Endometrial microvascular endothelial cells (primary cell): Measurements from ENCODE around the gene DLL1. TPM values are rescaled to one million over a fixed set of nuclear protein-coding genes. Genes with fewer than 3 reads are reported as not detected.
"Not testable (repeated sequence)": the region's sequence is repeated elsewhere in the genome, so short reads cannot be mapped to it uniquely, and the experiment has no call there.

Experiments used
- in situ Hi-C: cut with HindIII; loops from 2 replicates; pipeline ENCODE4 v1.10.0; 2017; ENCODE audit warnings: low sequenced_read_pairs, low pct_unique_long_range_greater_than_20kb; ENCODE audit errors: inconsistent ontology term
- total RNA-seq: library from RNA; depleted of rRNA; stranded (reverse); fragments of >200 nt; gene quantifications from one replicate; pipeline ENCODE4 v1.2.3, GENCODE V29; 2015; ENCODE audit errors: inconsistent ontology term

DLL1 gene
- total RNA-seq, 1 donor from 2014 or later: 0.37 TPM

- in situ Hi-C loops: no loop called here
Observed at GRCh38 chr6:170272341-170273065, 18.4 kb downstream of the DLL1 start.

- in situ Hi-C loops: no loop called here
Observed at GRCh38 chr6:170271771-170272314, 19.0 kb downstream of the DLL1 start.

- in situ Hi-C loops: no loop called here
Observed at GRCh38 chr6:170270984-170271593, 19.8 kb downstream of the DLL1 start.

- in situ Hi-C loops: no loop called here
Observed at GRCh38 chr6:170269846-170270541, 20.9 kb downstream of the DLL1 start.

- in situ Hi-C loops: no loop called here
Observed at GRCh38 chr6:170269151-170269845, 21.6 kb downstream of the DLL1 start.

GRCh38 chr6:170268216-170269129 is 22.4 kb downstream of the DLL1 start:
- in situ Hi-C loops: no loop called here

GRCh38 chr6:170267688-170268087 is 23.2 kb downstream of the DLL1 start:
- in situ Hi-C loops: no loop called here

GRCh38 chr6:170266061-170266825 is 24.6 kb downstream of the DLL1 start:
- in situ Hi-C loops: no loop called here

- in situ Hi-C loops: no loop called here
Observed at GRCh38 chr6:170265655-170266054, 25.2 kb downstream of the DLL1 start.

- in situ Hi-C loops: not testable (repeated sequence)
Observed at GRCh38 chr6:170264644-170265043, 26.2 kb downstream of the DLL1 start.

- in situ Hi-C loops: no loop called here
Observed at GRCh38 chr6:170264086-170264485, 26.8 kb downstream of the DLL1 start.

GRCh38 chr6:170263410-170263809 is 27.5 kb downstream of the DLL1 start:
- in situ Hi-C loops: no loop called here

GRCh38 chr6:170262489-170263088 is 28.3 kb downstream of the DLL1 start:
- in situ Hi-C loops: no loop called here

- in situ Hi-C loops: no loop called here
Observed at GRCh38 chr6:170261643-170262488, 29.0 kb downstream of the DLL1 start.

GRCh38 chr6:170260686-170261085 is 30.2 kb downstream of the DLL1 start:
- in situ Hi-C loops: no loop called here

- in situ Hi-C loops: no loop called here
Observed at GRCh38 chr6:170259278-170259677, 31.6 kb downstream of the DLL1 start.
